OCI-LY1 (cell line): ENCODE results near the gene UST.

Source experiments
- H2AFZ ChIP-seq: fragments of 200-600 bp; sonication (generic), shearing (Covaris generic); 2 replicates; pipeline ENCODE4 v1.6.0; 2014; ENCODE audit warnings: antibody characterized with exemption, mild to moderate bottlenecking, low read length
- H3F3A ChIP-seq: fragments of 200-600 bp; sonication (generic), shearing (Covaris generic); 2 replicates; pipeline ENCODE4 v1.6.0; 2014; ENCODE audit warnings: mild to moderate bottlenecking, antibody characterized with exemption, low read length, moderate library complexity; ENCODE audit not compliant: insufficient read depth
- H3K27ac ChIP-seq: fragments of 200-600 bp; sonication (generic); 2 replicates; pipeline ENCODE4 v1.5.1; 2014; ENCODE audit warnings: low read length, mixed run types, mild to moderate bottlenecking, low read depth; ENCODE audit not compliant: poor library complexity, severe bottlenecking
- H3K27me3 ChIP-seq: fragments of 200-600 bp; sonication (generic); 2 replicates; pipeline ENCODE4 v1.6.0; 2014; ENCODE audit warnings: antibody characterized with exemption, mild to moderate bottlenecking, low read length, moderate library complexity; ENCODE audit not compliant: insufficient read depth
- H3K36me3 ChIP-seq: fragments of 200-600 bp; sonication (generic); 2 replicates; pipeline ENCODE4 v1.6.1; 2014; ENCODE audit warnings: mild to moderate bottlenecking, antibody characterized with exemption, low read length, moderate library complexity, mixed read lengths; ENCODE audit not compliant: insufficient read depth
- H3K4me1 ChIP-seq: fragments of 200-600 bp; sonication (generic); 2 replicates; pipeline ENCODE4 v1.5.1; 2014; ENCODE audit warnings: mild to moderate bottlenecking, low read length, moderate library complexity; ENCODE audit not compliant: insufficient read depth, severe bottlenecking
- H3K4me2 ChIP-seq: fragments of 200-600 bp; sonication (generic), shearing (Covaris generic); 2 replicates; pipeline ENCODE4 v1.6.1; 2014; ENCODE audit warnings: low read length
- H3K4me3 ChIP-seq: fragments of 200-600 bp; sonication (generic); 2 replicates; pipeline ENCODE4 v1.5.1; 2014; ENCODE audit warnings: low read length, low read depth, mild to moderate bottlenecking, mixed read lengths; ENCODE audit not compliant: poor library complexity, severe bottlenecking
- H3K79me2 ChIP-seq: fragments of 200-600 bp; shearing (Covaris generic); 2 replicates; pipeline ENCODE4 v1.6.1; 2016; ENCODE audit warnings: mixed run types, low read length, mixed read lengths; ENCODE audit not compliant: insufficient read depth
- H3K9ac ChIP-seq: fragments of 200-600 bp; sonication (generic), shearing (Covaris generic); 2 replicates; pipeline ENCODE4 v1.6.1; 2014; ENCODE audit warnings: mild to moderate bottlenecking, low read length, mixed read lengths
- H3K9me2 ChIP-seq: fragments of 200-600 bp; sonication (generic), shearing (Covaris generic); 2 replicates; pipeline ENCODE4 v1.6.1; 2014; ENCODE audit warnings: low read depth, mild to moderate bottlenecking, low read length, mixed read lengths
- H3K9me3 ChIP-seq: fragments of 200-600 bp; shearing (Covaris generic); 2 replicates; pipeline ENCODE4 v1.6.1; 2014; ENCODE audit warnings: low read length, mixed read lengths
- H4K20me1 ChIP-seq: fragments of 200-600 bp; sonication (generic), shearing (Covaris generic); 2 replicates; pipeline ENCODE4 v1.6.0; 2016; ENCODE audit warnings: mild to moderate bottlenecking, low read length; ENCODE audit not compliant: insufficient read depth
- CTCF ChIP-seq: fragments of 200-600 bp; sonication (generic), shearing (Covaris generic); IDR thresholded peaks from 2 replicates; pipeline ENCODE4 v1.5.1; 2017; ENCODE audit warnings: mild to moderate bottlenecking, antibody characterized with exemption, low read length, moderate library complexity, mixed read lengths
- EZH2 ChIP-seq: fragments of 200-600 bp; sonication (generic), shearing (Covaris generic); IDR thresholded peaks from 2 replicates; pipeline ENCODE4 v1.8.0; 2017; ENCODE audit warnings: borderline replicate concordance, mixed run types, mild to moderate bottlenecking, antibody characterized with exemption, low read length, moderate library complexity, mixed read lengths

The UST gene

GRCh38 chr6:148817689-148818088, 70.9 kb downstream of the UST start:
- no peaks in the 10 kb centered on the region for H3K9me3 ChIP-seq
- H3K36me3 ChIP-seq = no peaks in the 10 kb centered on the region
- H3K9ac ChIP-seq = no peak overlapping the region
- no peaks in the 10 kb centered on the region for H3K27me3 ChIP-seq
- H3K79me2 ChIP-seq = no peaks in the 10 kb centered on the region
- H3K4me3 ChIP-seq = no peak overlapping the region
- H3K27ac ChIP-seq = no peak overlapping the region
- H3K9me2 ChIP-seq = no peaks in the 10 kb centered on the region
- no peak overlapping the region for H2AFZ ChIP-seq
- TF ChIP-seq CTCF (no peak), EZH2 (no peak)
- H4K20me1 ChIP-seq = no peaks in the 10 kb centered on the region
- no peaks in the 10 kb centered on the region for H3K4me1 ChIP-seq
- no peaks in the 10 kb centered on the region for H3F3A ChIP-seq
- H3K4me2 ChIP-seq = no peak overlapping the region

DNA sequence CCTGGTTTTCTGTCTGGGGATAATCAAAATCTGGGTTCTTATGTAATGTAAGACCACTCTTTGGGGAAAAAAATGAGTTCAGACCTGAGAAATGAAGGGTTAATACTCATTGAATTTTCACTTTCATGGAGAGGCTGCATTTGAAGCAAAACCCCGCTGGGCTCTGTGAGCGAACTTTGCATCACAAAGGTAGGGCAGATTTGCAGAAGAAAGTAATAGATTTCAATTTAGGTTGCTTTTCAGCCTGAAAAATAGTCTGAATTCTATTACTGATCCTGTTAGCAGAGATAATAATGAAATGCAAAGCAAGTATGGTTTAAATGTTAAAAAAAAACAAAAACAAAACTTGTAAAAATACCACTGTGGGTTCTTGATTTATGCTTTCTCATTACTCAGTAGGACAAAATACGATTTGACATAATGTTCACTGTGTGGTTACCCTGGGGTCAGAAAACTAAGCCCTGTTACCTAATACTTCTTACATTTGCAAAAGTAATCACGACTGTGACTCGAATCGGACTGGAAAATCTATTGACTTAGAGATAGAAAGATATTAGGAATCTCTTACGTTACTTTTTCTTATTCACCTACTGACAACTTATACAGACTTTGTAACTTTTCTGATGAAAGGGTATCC, 72.2 kb downstream of the UST start:
- Histone ChIP-seq H3F3A (no peaks in the 10 kb centered on the region), H3K4me2 (no peak overlapping the region), H3K4me1 (no peaks in the 10 kb centered on the region), H3K79me2 (no peaks in the 10 kb centered on the region), H3K27me3 (no peaks in the 10 kb centered on the region), H3K4me3 (no peak overlapping the region), H3K9ac (no peak overlapping the region), H2AFZ (no peak overlapping the region), H3K9me3 (no peaks in the 10 kb centered on the region), H3K27ac (no peak overlapping the region), H4K20me1 (no peaks in the 10 kb centered on the region), H3K36me3 (no peaks in the 10 kb centered on the region), H3K9me2 (no peaks in the 10 kb centered on the region)
- TF ChIP-seq CTCF (no peak), EZH2 (no peak)

DNA sequence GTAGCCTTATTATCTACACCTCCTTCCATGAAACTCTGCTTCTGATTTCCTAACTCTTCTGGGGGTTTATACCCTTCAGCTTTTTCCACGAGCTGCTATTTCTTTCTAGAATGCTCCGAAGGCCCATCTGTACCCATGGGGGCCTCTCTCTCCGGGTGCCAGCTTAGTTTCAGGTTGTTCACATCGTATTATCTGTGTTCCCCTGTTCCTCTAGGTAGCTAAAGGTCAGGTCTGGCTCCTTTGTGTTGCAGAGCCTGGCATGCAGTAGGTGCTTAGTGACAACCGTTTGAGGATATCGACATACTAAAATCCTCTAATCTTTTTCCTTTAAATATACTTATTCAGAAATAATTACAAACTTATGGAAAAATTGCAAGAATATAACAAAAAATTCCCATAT, 73.0 kb downstream of the UST start:
- H3F3A ChIP-seq = no peaks in the 10 kb centered on the region
- H3K27me3 ChIP-seq = no peaks in the 10 kb centered on the region
- H3K9me2 ChIP-seq = no peaks in the 10 kb centered on the region
- H3K9me3 ChIP-seq = no peaks in the 10 kb centered on the region
- H3K4me2 ChIP-seq = no peak overlapping the region
- H3K9ac ChIP-seq = no peak overlapping the region
- H3K4me1 ChIP-seq = no peaks in the 10 kb centered on the region
- no peaks in the 10 kb centered on the region for H3K79me2 ChIP-seq
- no peaks in the 10 kb centered on the region for H4K20me1 ChIP-seq
- H3K27ac ChIP-seq = no peak overlapping the region
- TF ChIP-seq EZH2 = no peak
- TF ChIP-seq CTCF = no peak
- no peaks in the 10 kb centered on the region for H3K36me3 ChIP-seq
- H2AFZ ChIP-seq = no peak overlapping the region
- H3K4me3 ChIP-seq = no peak overlapping the region
